ENCODE results near the gene IL24.

GRCh38 chr1:206946261-206946660 is 49.0 kb downstream of the IL24 start, which contains the start of gene PIGR:
- TF ChIP-seq POLR2AphosphoS5 (IDR thresholded peaks at IDR 0.05; ENCODE audit: borderline replicate concordance, low read depth, low read length) (no peak), EZH2 (IDR thresholded peaks at IDR 0.05) (no peak)

Measured in SK-N-MC (cell line).